ENCODE results near the gene SHB. TPM values are rescaled to one million over a fixed set of nuclear protein-coding genes. Genes with fewer than 3 reads are reported as not detected.

The SHB gene
- total RNA-seq, 1 experiment from 2014 or later, result 56.4 TPM

DNA sequence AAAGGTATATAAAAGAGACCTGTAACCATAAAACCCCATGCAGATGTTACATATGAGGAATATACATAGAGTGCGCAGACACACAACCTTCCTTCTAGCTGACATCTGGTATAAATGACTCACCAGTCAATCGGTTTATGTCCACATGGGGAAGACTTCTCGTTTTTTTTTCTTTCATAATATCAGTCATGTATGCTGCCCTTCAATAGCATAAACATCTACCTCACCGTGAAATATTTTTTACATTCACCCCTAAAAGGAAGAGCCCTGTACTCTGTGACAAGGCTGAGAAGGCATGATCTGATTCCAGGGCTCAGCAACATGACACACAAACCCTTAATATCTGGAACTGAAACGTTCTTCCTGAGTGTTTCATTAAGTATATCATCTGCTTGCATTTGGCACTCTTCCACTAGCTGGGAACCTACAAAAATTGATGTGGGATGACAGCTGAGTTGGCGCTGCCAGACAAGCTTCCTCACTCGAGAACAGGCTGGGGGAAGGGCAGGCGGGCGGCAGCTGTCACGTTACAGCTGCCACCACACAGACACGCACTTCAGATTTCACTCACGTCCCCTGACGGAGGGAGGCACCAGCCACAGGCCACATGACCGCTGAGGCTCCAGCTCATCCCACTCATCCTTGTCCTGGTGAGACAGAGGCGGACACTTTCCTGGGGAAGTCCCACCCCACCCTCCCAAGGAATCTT, 74.2 kb downstream of the SHB start:
- peak; percentile 17; the same call in 1 of the 2 replicates for ATAC-seq
- Histone ChIP-seq H3K79me2 (ENCODE audit: low read length) (peaks cover 94% of the 10 kb centered on the region), H4K20me1 (ENCODE audit: low read length) (no peaks in the 10 kb centered on the region)

GRCh38 chr9:37992924-37993349, 76.1 kb downstream of the SHB start:
- Histone ChIP-seq H3K4me3 (ENCODE audit: low read length) (no peak overlapping the region), H3K9me3 (ENCODE audit: low read length) (no peaks in the 10 kb centered on the region), H3K27ac (ENCODE audit: low read length) (no peak overlapping the region), H3K4me2 (ENCODE audit: low read length) (no peak overlapping the region), H4K20me1 (ENCODE audit: low read length) (0 out of 2 replicates have a peak, but pooled peaks cover 7% of the 10 kb centered on the region), H3F3A (ENCODE audit: low read length, unreplicated experiment) (no peaks in the 10 kb centered on the region), H3K27me3 (ENCODE audit: low read length) (no peaks in the 10 kb centered on the region), H3K4me1 (ENCODE audit: insufficient read depth, low read length) (peaks cover 5% of the 10 kb centered on the region; the same call in 1 of the 2 replicates), H3K9ac (ENCODE audit: low read length) (no peak overlapping the region), H2AFZ (ENCODE audit: low read length) (no peak overlapping the region), H3K9me2 (replicated peaks; ENCODE audit: low read length) (no peaks in the 10 kb centered on the region), H3K79me2 (ENCODE audit: low read length) (peaks cover 95% of the 10 kb centered on the region), H3K36me3 (ENCODE audit: low read depth, low read length) (peaks cover 16% of the 10 kb centered on the region)
- CTCF ChIA-PET, result no interaction called here
- POLR2A ChIA-PET (ENCODE audit: unreplicated experiment), result no interaction called here
- DNase-seq (no peak), ATAC-seq (no peak)
- intact Hi-C loops (cut with micrococcal nuclease), result no loop called here
- TF ChIP-seq EZH2 (IDR thresholded peaks at IDR 0.05; ENCODE audit: low read length, unreplicated experiment), result no peak
- TF ChIP-seq CTCF (conservative IDR thresholded peaks at IDR 0.05; ENCODE audit: low read depth, low read length), result no peak
- TF ChIP-seq EZH2phosphoT487 (IDR thresholded peaks at IDR 0.05; ENCODE audit: borderline replicate concordance, low read length), result no peak
- no TSS peak for BruUV-seq (replicated peaks)

More for the DNA sequence above, 74.2 kb downstream of the SHB start:
- H3K36me3 ChIP-seq (ENCODE audit: low read depth, low read length), result peaks cover 17% of the 10 kb centered on the region
- H3K27ac ChIP-seq (ENCODE audit: low read length), result 0 out of 2 replicates have a peak overlapping the region, but pooled peaks have one; percentile 2
- no peak overlapping the region for H3K9ac ChIP-seq (ENCODE audit: low read length)
- H2AFZ ChIP-seq (ENCODE audit: low read length), result no peak overlapping the region
- CTCF ChIA-PET, result interaction anchor here (0.7 kb wide), 1 partner anchor 375 kb away, joined by 4 read pairs; no protein-coding TSS in a partner anchor
- no peaks in the 10 kb centered on the region for H3K9me3 ChIP-seq (ENCODE audit: low read length)
- H3K9me2 ChIP-seq (replicated peaks; ENCODE audit: low read length), result no peaks in the 10 kb centered on the region
- H3K4me2 ChIP-seq (ENCODE audit: low read length), result no peak overlapping the region
- DNase-seq, result no peak
- intact Hi-C loops (cut with micrococcal nuclease), result no loop called here
- H3K4me1 ChIP-seq (ENCODE audit: insufficient read depth, low read length), result peaks cover 18% of the 10 kb centered on the region
- TF ChIP-seq CTCF (conservative IDR thresholded peaks at IDR 0.05; ENCODE audit: low read depth, low read length), result no peak
- TF ChIP-seq EZH2phosphoT487 (IDR thresholded peaks at IDR 0.05; ENCODE audit: borderline replicate concordance, low read length), result no peak
- no peak for TF ChIP-seq EZH2 (IDR thresholded peaks at IDR 0.05; ENCODE audit: low read length, unreplicated experiment)
- H3F3A ChIP-seq (ENCODE audit: low read length, unreplicated experiment), result no peaks in the 10 kb centered on the region
- no peak overlapping the region for H3K4me3 ChIP-seq (ENCODE audit: low read length)
- POLR2A ChIA-PET (ENCODE audit: unreplicated experiment), result no interaction called here
- no peaks in the 10 kb centered on the region for H3K27me3 ChIP-seq (ENCODE audit: low read length)
- no TSS peak for BruUV-seq (replicated peaks)

GRCh38 chr9:37990404-37991015, 78.5 kb downstream of the SHB start:
- no peak overlapping the region for H2AFZ ChIP-seq (ENCODE audit: low read length)
- ATAC-seq (no peak), DNase-seq (no peak)
- POLR2A ChIA-PET (ENCODE audit: unreplicated experiment), result no interaction called here
- H3K4me2 ChIP-seq (ENCODE audit: low read length), result no peak overlapping the region
- no peak overlapping the region for H3K27ac ChIP-seq (ENCODE audit: low read length)
- no peak overlapping the region for H3K9ac ChIP-seq (ENCODE audit: low read length)
- TF ChIP-seq EZH2 (IDR thresholded peaks at IDR 0.05; ENCODE audit: low read length, unreplicated experiment), result no peak
- no peak for TF ChIP-seq CTCF (conservative IDR thresholded peaks at IDR 0.05; ENCODE audit: low read depth, low read length)
- TF ChIP-seq EZH2phosphoT487 (IDR thresholded peaks at IDR 0.05; ENCODE audit: borderline replicate concordance, low read length), result no peak
- CTCF ChIA-PET, result no interaction called here
- H3K36me3 ChIP-seq (ENCODE audit: low read depth, low read length), result peaks cover 12% of the 10 kb centered on the region
- no peak overlapping the region for H3K4me3 ChIP-seq (ENCODE audit: low read length)
- no TSS peak for BruUV-seq (replicated peaks)
- no peaks in the 10 kb centered on the region for H3K9me2 ChIP-seq (replicated peaks; ENCODE audit: low read length)
- H3K79me2 ChIP-seq (ENCODE audit: low read length), result peaks cover 95% of the 10 kb centered on the region
- H3K9me3 ChIP-seq (ENCODE audit: low read length), result no peaks in the 10 kb centered on the region
- intact Hi-C loops (cut with micrococcal nuclease), result no loop called here
- H3F3A ChIP-seq (ENCODE audit: low read length, unreplicated experiment), result no peaks in the 10 kb centered on the region
- H3K27me3 ChIP-seq (ENCODE audit: low read length), result no peaks in the 10 kb centered on the region
- 0 out of 2 replicates have a peak, but pooled peaks cover 7% of the 10 kb centered on the region for H4K20me1 ChIP-seq (ENCODE audit: low read length)
- H3K4me1 ChIP-seq (ENCODE audit: insufficient read depth, low read length), result peaks cover 3% of the 10 kb centered on the region; the same call in 1 of the 2 replicates
